Measurements from ENCODE around the gene RAB20. TPM values are rescaled to one million over a fixed set of nuclear protein-coding genes. Genes with fewer than 3 reads are reported as not detected.

Gene RAB20
- total RNA-seq, 1 donor from 2014 or later: 17.0 TPM

- no peak for DNase-seq (ENCODE audit: low read depth)
- H3K4me3 ChIP-seq (ENCODE audit: low read depth, low read length): no peak overlapping the region
- TF ChIP-seq, protein P1, sequence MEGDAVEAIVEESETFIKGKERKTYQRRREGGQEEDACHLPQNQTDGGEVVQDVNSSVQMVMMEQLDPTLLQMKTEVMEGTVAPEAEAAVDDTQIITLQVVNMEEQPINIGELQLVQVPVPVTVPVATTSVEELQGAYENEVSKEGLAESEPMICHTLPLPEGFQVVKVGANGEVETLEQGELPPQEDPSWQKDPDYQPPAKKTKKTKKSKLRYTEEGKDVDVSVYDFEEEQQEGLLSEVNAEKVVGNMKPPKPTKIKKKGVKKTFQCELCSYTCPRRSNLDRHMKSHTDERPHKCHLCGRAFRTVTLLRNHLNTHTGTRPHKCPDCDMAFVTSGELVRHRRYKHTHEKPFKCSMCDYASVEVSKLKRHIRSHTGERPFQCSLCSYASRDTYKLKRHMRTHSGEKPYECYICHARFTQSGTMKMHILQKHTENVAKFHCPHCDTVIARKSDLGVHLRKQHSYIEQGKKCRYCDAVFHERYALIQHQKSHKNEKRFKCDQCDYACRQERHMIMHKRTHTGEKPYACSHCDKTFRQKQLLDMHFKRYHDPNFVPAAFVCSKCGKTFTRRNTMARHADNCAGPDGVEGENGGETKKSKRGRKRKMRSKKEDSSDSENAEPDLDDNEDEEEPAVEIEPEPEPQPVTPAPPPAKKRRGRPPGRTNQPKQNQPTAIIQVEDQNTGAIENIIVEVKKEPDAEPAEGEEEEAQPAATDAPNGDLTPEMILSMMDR (conservative IDR thresholded peaks at IDR 0.05; ENCODE audit: low read depth, low read length): no peak
Observed at GRCh38 chr13:110555601-110556223, 5.8 kb downstream of the RAB20 start.

DNA sequence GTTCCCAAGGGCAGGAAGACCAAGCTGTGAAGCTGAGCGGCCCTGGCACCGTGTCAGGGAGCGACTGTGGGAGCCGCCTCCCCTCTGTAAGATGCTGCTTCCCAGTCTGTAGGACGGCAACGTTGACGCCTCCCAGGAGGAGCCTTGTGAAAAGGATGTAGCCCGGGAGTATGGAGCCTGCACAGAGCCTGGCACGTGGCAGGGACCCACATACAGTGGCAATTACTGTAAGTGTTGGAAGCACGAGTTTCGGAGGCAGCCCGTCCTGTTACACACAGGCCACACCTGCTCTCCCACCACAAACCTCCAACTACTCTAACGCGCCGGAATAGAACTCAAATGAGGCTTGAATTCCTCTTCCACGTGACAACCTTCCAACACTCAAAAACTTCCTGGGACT is 6.6 kb downstream of the RAB20 start:
- H3K4me3 ChIP-seq (ENCODE audit: low read depth, low read length): no peak overlapping the region
- no peak for DNase-seq (ENCODE audit: low read depth)

DNA sequence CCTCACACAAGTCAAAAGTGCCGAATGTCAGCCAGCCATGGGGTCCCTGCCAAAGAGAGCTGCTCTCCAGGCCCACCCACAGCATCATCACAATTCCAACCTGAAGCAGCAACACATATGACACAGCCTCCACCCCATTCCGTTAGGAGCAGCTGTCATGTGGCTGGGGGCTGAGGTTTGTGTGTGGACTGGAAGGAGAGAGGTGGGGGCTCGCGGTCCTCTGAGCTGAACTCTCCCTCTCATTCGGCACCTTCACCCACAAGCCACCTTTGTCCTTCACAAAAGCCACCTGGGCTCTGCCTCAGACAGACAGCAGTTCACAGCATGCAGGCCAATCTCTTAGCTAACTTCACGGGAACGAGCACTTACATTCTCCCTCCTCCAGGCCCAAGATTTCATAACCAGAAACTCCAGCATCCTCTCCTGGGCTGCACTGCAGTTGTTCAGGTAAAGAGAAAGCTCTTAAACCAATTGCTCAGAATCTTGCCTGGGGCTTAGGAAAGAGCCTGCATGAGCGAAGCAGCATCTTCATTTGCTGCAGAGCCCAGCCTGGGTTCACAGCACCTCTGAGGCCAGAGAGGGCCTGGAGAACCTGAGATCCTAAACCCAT is 7.2 kb downstream of the RAB20 start:
- no peak for DNase-seq (ENCODE audit: low read depth)
- TF ChIP-seq, protein P1 (conservative IDR thresholded peaks at IDR 0.05; ENCODE audit: low read depth, low read length): no peak

More for the DNA sequence above, 6.6 kb downstream of the RAB20 start:
- TF ChIP-seq, protein P1 (conservative IDR thresholded peaks at IDR 0.05; ENCODE audit: low read depth, low read length): no peak

DNA sequence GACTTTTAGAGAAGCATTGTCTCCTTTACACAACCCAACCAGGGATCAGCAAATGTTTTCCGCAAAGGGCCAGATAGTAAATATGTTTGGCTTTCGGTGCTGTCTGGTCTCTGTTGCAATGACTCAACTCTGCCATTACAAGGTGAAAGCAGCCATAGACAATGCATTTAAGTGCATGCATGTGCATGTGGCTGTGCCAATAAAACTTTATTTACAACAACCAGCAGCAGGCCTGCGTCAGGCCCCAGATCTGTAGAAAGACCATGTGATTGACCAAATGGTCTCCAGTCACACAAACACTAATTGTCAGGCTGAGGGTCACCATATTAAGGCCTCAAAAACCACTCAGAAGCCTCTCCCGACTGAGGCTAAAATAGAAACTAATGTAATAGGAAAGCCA is 8.1 kb downstream of the RAB20 start:
- DNase-seq (ENCODE audit: low read depth): no peak
- H3K4me3 ChIP-seq (ENCODE audit: low read depth, low read length): no peak overlapping the region

More for the DNA sequence above, 7.2 kb downstream of the RAB20 start:
- H3K4me3 ChIP-seq (ENCODE audit: low read depth, low read length): no peak overlapping the region

GRCh38 chr13:110552767-110553166 is 8.8 kb downstream of the RAB20 start:
- no peak overlapping the region for H3K4me3 ChIP-seq (ENCODE audit: low read depth, low read length)
- TF ChIP-seq, protein P1 (conservative IDR thresholded peaks at IDR 0.05; ENCODE audit: low read depth, low read length): no peak
- DNase-seq (ENCODE audit: low read depth): no peak

More for the DNA sequence above, 8.1 kb downstream of the RAB20 start:
- TF ChIP-seq, protein P1 (conservative IDR thresholded peaks at IDR 0.05; ENCODE audit: low read depth, low read length): no peak

DNA sequence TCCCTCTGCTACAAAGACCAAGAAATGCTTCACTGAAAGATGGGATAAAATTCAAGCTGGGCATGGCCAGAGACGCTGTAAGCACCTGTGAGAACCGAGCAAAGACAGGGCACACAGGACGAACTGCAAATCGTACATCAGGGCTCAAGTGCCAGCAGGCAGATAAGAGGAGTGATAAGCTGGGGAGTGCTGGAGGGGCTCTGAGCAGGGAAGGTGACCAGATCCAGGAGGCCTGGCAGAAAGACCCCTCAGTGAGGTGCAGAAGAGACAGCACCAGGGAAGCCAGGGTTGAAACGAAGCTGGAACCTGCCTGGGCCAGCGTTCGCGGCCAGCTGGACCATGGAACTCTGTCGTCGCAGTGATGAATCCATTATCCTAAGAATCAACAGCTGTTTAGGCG is 10.2 kb downstream of the RAB20 start:
- DNase-seq (ENCODE audit: low read depth): no peak
- no peak overlapping the region for H3K4me3 ChIP-seq (ENCODE audit: low read depth, low read length)
- TF ChIP-seq, protein P1 (conservative IDR thresholded peaks at IDR 0.05; ENCODE audit: low read depth, low read length): no peak

GRCh38 chr13:110549795-110550160 is 11.7 kb downstream of the RAB20 start:
- TF ChIP-seq, protein P1 (conservative IDR thresholded peaks at IDR 0.05; ENCODE audit: low read depth, low read length): no peak
- H3K4me3 ChIP-seq (ENCODE audit: low read depth, low read length): no peak overlapping the region
- DNase-seq (ENCODE audit: low read depth): no peak

Measured in epithelial cell of proximal tubule (primary cell).